Right forelimb (tissue), 1 donor: ENCODE measurements around the gene TFAM.

ENCODE experiments used
- DNase-seq: peaks from one replicate; pipeline ENCODE4 v3.0.0-alpha.2; 2018

Gene TFAM

GRCh38 chr10:58384999-58385783 lies at the start of gene TFAM:
Gene TFAM (plus strand): TSS chr10:58385410. CDS start chr10:58385548, 138 bp downstream.
- DNase-seq = peak; percentile 98

- no peak for DNase-seq
Measured at GRCh38 chr10:58336242-58336641, 49.0 kb upstream of the TFAM start.

DNA sequence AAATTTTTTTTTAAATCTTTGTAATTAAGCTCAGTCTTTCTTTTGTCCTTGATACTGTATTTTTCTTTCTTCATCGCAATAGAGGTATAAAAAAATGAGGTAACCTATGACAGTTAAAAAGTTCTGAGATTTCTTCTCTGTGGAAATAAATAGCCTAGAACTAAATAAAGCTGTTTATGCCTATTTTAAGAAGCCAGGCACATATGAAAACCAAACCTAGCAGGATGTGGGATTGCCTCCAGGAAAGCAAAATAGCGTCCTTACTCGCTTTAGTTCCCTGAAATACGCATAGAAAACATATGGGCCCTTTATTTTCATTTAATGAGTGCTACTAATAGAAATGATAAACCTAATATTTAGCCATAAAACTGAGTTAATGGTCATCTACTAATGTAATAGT lies 43.8 kb upstream of the TFAM start:
- DNase-seq = no peak

DNA sequence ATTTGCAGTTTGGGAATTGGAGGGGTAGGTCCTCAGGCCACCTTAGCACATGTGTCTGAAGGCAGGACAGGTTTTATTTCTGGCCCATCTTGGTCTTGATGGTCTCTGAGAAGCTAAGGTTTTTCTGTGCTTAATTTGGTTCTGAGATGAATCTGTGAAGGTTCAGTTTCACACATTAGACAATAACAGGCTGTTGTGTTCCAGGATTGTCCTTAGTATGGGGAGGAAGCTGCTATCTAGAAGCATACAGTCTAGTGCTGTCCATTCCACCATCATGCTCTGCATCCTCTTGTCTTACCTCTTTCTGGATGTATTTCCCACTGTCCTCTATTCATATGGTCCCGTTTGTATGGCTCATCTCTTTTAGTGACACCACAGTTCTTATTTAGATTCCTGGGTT lies 43.3 kb upstream of the TFAM start:
- no peak for DNase-seq

GRCh38 chr10:58347967-58348366 lies 37.2 kb upstream of the TFAM start:
- no peak for DNase-seq

DNA sequence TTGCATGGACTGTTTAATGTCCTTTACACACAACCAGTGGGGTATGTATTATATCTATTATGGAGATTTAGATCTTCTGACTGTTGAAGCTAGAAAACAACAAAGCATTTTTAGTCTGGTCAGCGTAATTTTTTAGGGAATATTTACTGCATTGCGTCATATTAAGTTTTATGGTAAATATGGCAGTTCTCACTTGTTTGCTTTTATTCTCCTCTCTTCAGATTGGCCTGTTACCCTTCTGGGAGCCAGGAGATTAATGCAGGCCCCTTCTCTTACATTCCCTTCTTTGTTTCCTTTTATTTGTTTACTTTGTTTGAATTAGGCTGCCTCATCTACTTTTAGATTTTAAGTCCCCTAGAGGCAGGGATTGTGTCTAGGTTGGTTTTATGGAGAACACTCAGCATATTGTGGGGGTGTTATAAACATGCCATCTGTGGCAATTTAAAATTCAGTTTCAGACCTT lies 36.6 kb upstream of the TFAM start:
- DNase-seq = no peak

GRCh38 chr10:58350023-58350422 lies 35.2 kb upstream of the TFAM start:
- DNase-seq = no peak

GRCh38 chr10:58350619-58351323 lies 34.4 kb upstream of the TFAM start:
- DNase-seq = no peak

DNA sequence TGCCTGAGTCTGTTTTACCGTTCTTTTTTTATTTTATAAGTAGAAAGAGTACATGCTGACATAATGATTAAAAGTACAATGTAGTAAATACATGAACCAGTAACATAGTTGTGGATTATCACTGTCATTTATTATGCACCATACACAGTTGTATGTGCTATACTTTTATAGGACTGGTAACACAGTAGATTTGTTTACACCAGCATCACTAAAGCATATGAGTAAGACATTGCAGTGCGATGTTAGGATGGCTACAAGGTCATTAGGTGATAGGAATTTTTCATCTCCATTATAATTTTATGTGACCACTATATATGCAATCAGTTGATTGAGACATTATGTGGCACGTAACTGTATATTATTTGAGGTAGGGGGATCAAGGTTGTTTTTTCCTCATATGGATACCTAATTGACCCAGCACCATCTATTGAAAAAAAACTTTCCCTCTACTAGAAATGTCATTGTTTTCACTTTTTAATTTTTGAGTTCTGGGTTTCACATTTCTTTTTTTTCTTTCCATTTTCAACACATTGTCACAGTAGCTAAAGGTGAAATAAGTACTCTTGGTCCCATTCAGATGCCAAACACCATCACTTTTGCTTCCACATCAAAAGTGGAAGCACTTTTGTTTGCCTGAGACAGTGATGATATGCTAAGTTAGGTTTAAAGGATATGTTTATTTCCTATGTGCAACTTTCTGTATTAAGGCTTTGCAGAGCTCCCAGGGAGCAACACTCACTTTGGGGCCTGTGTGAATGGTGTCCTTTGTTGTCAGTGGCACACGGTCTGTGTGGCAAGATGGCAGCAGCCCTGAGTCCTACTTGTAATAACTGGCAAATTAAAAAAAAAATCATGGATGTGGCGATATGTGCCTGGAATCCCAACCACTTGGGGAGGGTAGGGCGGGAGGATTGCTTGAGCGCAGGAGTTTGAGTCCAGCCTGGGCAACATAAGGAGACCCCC lies 33.3 kb upstream of the TFAM start:
- DNase-seq = no peak

DNA sequence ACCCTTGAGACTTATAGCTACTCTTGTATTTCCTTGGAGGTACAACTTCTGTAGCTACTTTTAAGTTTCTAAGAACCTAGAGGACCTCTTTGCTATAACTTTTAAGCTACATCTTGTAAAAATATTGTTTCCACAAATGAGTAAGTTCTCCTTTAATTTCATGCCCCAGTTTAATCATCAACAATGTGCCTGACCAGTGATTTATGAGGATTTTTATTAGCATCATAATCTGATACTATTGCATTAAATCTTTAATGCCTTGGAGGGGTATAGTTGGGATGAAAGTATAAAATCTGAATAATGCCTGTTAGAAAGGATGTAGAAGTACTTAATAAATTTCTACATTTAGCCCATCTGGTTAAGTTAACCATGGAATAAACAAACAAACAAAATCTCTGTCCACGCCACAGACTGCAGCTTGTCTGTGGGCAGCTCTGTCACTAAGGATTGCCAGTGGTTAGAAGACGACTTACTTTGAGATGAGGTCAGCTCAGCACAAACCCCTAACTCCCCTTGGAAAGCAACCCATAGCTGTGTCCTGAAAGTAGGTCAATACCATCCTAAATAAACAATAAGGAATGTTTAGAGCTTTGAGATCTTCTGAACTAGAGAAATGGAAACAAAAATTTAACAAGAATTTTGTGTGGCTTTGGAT lies 32.1 kb upstream of the TFAM start:
- DNase-seq = no peak

DNA sequence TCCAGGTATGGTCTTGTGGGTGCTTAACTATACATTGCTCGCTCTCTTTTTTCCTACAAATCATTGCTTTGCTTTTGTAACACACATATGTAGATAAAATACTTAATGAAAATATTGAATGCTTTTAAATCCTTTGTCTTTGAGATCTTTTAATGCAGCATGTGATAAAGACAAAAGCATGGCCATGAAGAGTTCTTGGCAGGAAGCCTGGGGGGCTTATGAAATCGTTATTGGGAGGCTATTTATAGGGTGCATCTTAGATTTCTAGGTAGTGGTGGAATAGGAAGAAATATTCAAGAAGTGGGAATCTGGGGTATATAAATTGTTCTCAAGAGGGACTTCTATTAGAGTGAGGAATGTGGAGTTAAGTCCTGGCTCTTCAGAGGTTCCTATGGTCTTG lies 28.5 kb upstream of the TFAM start:
- no peak for DNase-seq

- DNase-seq = no peak
Measured at GRCh38 chr10:58358314-58358933, 26.8 kb upstream of the TFAM start.

GRCh38 chr10:58358947-58359346 lies 26.3 kb upstream of the TFAM start:
- no peak for DNase-seq

DNA sequence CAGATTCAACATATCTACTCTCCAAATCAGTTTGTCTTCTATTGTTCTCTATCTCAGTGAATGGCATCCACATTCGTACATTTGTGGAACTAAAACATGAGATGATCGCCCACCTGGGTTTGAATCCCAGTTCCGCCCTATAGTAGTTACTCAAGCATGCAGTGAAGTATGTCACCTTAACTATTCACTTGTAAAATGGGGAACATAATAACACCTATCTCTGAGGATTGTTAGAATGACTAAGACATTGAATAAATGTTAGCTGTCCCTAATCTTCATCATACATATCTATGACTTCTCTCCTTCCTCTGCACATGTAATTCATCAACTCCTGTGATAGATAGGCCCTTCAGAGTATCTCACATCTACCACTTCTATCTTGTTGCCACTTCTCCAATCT lies 25.7 kb upstream of the TFAM start:
- DNase-seq = no peak

GRCh38 chr10:58360412-58361004 lies 24.7 kb upstream of the TFAM start:
- DNase-seq = no peak

- no peak for DNase-seq
Measured at GRCh38 chr10:58361353-58361752, 23.9 kb upstream of the TFAM start.

GRCh38 chr10:58362027-58362789 lies 23.0 kb upstream of the TFAM start:
- no peak for DNase-seq

DNA sequence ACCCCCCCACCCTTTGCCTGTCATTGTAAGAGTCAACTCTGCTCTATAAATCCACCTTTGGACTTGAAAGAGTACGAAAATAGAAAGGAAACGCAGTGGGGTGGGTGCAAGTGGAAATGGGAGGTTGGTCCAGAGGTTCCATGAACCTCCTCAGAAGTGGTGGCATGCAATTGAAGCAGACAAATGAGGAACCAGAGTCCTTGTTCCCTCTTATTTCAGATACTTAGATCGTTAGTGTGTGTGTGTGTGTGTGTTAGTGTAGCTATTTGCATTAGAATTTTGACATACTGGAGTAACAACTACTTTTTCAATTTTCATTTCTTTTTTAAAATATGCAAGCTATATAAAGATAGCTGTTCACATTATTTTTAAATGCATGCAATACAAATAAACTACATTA lies 18.1 kb upstream of the TFAM start:
- DNase-seq = no peak

DNA sequence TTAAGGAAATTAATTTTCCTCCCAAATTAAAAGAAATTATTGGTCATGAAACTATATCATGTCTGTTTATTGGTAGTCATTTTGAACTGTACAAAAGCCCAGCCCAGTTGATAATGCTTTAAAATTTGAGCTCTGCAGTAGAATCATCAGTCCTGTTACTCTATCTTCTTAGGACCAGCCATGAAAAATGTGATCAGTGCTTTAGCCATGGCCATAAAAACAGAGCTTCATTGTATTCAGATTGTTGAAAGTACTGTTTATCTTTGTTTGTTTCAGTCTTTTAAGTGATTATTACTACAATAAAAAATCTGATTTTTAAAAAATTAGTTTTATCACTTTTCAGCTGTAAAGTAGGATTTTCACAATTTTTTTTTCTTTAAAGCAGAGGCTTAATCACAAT lies 13.7 kb upstream of the TFAM start:
- DNase-seq = no peak

- DNase-seq = no peak
Measured at GRCh38 chr10:58372607-58373441, 12.4 kb upstream of the TFAM start.
